22Rv1 (cell line): ENCODE data around the gene ADAMTS20.
A peak's percentile ranks its signal among the peaks of the same experiment; 100 is the strongest.
"Not testable (repeated sequence)": the region's sequence is repeated elsewhere in the genome, so short reads cannot be mapped to it uniquely, and the experiment has no call there.

Experiments
- H3K27ac ChIP-seq: fragments of 450-650 bp; 2 replicates; pipeline ENCODE4 v1.5.1; 2017
- ZFX ChIP-seq: fragments of 450-650 bp; IDR thresholded peaks from 2 replicates; pipeline ENCODE4 v1.6.1; 2017; ENCODE audit warnings: antibody characterized with exemption, borderline replicate concordance
- TF ChIP-seq, protein P1 (sequence below): fragments of 450-650 bp; IDR thresholded peaks from 2 replicates; pipeline ENCODE4 v1.5.1; 2017; ENCODE audit warnings: mild to moderate bottlenecking

ADAMTS20 gene

GRCh38 chr12:43544703-43545102 lies 7.3 kb downstream of the ADAMTS20 start:
- no peak overlapping the region for H3K27ac ChIP-seq
- TF ChIP-seq ZFX: no peak
- TF ChIP-seq, protein P1, sequence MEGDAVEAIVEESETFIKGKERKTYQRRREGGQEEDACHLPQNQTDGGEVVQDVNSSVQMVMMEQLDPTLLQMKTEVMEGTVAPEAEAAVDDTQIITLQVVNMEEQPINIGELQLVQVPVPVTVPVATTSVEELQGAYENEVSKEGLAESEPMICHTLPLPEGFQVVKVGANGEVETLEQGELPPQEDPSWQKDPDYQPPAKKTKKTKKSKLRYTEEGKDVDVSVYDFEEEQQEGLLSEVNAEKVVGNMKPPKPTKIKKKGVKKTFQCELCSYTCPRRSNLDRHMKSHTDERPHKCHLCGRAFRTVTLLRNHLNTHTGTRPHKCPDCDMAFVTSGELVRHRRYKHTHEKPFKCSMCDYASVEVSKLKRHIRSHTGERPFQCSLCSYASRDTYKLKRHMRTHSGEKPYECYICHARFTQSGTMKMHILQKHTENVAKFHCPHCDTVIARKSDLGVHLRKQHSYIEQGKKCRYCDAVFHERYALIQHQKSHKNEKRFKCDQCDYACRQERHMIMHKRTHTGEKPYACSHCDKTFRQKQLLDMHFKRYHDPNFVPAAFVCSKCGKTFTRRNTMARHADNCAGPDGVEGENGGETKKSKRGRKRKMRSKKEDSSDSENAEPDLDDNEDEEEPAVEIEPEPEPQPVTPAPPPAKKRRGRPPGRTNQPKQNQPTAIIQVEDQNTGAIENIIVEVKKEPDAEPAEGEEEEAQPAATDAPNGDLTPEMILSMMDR: no peak

DNA sequence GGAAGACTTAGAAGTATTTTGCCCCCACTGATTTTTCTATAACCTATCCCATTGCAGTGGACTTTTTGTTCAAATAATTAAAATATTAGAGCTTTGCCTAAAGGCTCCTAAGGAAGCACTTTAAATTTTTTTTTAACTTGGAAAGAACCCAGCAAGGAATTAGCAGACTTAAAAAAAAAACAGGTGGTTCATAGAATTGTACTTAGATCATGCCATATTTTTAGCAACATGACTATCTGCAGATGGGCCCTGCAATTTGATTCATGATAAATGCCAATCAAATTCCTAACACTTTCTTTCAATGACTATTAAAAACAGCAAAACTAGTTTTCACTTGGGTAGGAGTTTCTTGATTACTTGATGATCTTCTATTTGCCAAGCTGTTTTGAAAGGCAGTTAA lies 11.5 kb downstream of the ADAMTS20 start:
- no peak overlapping the region for H3K27ac ChIP-seq

DNA sequence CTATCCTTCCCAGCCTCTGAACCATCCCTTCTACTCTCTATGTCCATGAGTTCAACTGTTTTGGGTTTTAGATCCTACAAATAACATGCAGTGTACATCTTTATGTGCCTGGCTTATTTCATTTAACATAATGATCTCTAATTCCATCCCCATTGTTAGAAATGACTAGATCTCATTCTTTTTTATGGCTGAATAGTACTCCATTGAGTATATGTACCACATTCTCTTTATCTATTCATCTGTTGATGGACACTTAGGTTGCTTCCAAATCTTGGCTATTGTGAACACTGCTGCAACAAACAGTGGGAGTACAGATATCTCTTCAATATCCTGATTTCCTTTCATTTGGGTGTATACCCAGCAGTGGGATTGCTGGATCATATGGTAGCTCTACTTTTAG lies 14.3 kb downstream of the ADAMTS20 start:
- H3K27ac ChIP-seq: not testable (repeated sequence)

More for the DNA sequence above, 11.5 kb downstream of the ADAMTS20 start:
- TF ChIP-seq, protein P1: no peak
- no peak for TF ChIP-seq ZFX

GRCh38 chr12:43516045-43516444 lies 36.0 kb downstream of the ADAMTS20 start:
- no peak overlapping the region for H3K27ac ChIP-seq
- TF ChIP-seq, protein P1: no peak
- TF ChIP-seq ZFX: no peak

- no peak for TF ChIP-seq ZFX
- TF ChIP-seq, protein P1: peak; percentile 79
- no peak overlapping the region for H3K27ac ChIP-seq
Measured at GRCh38 chr12:43501703-43502102, 50.3 kb downstream of the ADAMTS20 start.

GRCh38 chr12:43493261-43493797 lies 58.7 kb downstream of the ADAMTS20 start:
- no peak overlapping the region for H3K27ac ChIP-seq
- no peak for TF ChIP-seq ZFX
- TF ChIP-seq, protein P1: no peak

- TF ChIP-seq, protein P1: no peak
- TF ChIP-seq ZFX: no peak
- H3K27ac ChIP-seq: no peak overlapping the region
Measured at GRCh38 chr12:43482311-43483085, 69.5 kb downstream of the ADAMTS20 start.
